GM19455 (cell line): ENCODE measurements around the gene PAPPA2.

Experiments
- ATAC-seq: cut with Tn5 transposase; IDR thresholded peaks from one replicate; pipeline ENCODE4 v1.9.1; 2021; ENCODE audit not compliant: unreplicated experiment

The PAPPA2 gene

GRCh38 chr1:176499671-176500070 lies 36.7 kb downstream of the PAPPA2 start:
- no peak for ATAC-seq

GRCh38 chr1:176501599-176501998 lies 38.6 kb downstream of the PAPPA2 start:
- no peak for ATAC-seq

- no peak for ATAC-seq
Observed at GRCh38 chr1:176504848-176505553, 42.0 kb downstream of the PAPPA2 start.

- no peak for ATAC-seq
Observed at GRCh38 chr1:176512966-176513365, 50.0 kb downstream of the PAPPA2 start.

GRCh38 chr1:176515310-176515709 lies 52.3 kb downstream of the PAPPA2 start:
- ATAC-seq, result no peak

- no peak for ATAC-seq
Observed at GRCh38 chr1:176517484-176517883, 54.5 kb downstream of the PAPPA2 start.

- ATAC-seq, result no peak
Observed at GRCh38 chr1:176521211-176521610, 58.2 kb downstream of the PAPPA2 start.

GRCh38 chr1:176522310-176522845 lies 59.4 kb downstream of the PAPPA2 start:
- ATAC-seq, result no peak

- ATAC-seq, result no peak
Observed at GRCh38 chr1:176529395-176530090, 66.6 kb downstream of the PAPPA2 start.

GRCh38 chr1:176531036-176531435 lies 68.1 kb downstream of the PAPPA2 start:
- ATAC-seq, result no peak

GRCh38 chr1:176531921-176532897 lies 69.2 kb downstream of the PAPPA2 start:
- no peak for ATAC-seq

- ATAC-seq, result no peak
Observed at GRCh38 chr1:176533020-176533419, 70.0 kb downstream of the PAPPA2 start.

GRCh38 chr1:176536588-176536987 lies 73.6 kb downstream of the PAPPA2 start:
- ATAC-seq, result no peak

- no peak for ATAC-seq
Observed at GRCh38 chr1:176539018-176539417, 76.0 kb downstream of the PAPPA2 start.

GRCh38 chr1:176540428-176540827 lies 77.5 kb downstream of the PAPPA2 start:
- ATAC-seq, result no peak

GRCh38 chr1:176541663-176542062 lies 78.7 kb downstream of the PAPPA2 start:
- no peak for ATAC-seq

GRCh38 chr1:176542352-176542751 lies 79.4 kb downstream of the PAPPA2 start:
- ATAC-seq, result no peak

GRCh38 chr1:176543360-176544129 lies 80.6 kb downstream of the PAPPA2 start:
- ATAC-seq, result no peak

- ATAC-seq, result no peak
Observed at GRCh38 chr1:176545034-176545639, 82.2 kb downstream of the PAPPA2 start.

- no peak for ATAC-seq
Observed at GRCh38 chr1:176546825-176547224, 83.8 kb downstream of the PAPPA2 start.
